Osteocyte (in vitro differentiated cells): ENCODE measurements around the gene CLMN. TPM values are rescaled to one million over a fixed set of nuclear protein-coding genes. Genes with fewer than 3 reads are reported as not detected.

ENCODE experiments used
- DNase-seq: peaks from one replicate; pipeline ENCODE4 v3.0.0; 2021; ENCODE audit warnings: mixed read lengths; ENCODE audit not compliant: unreplicated experiment; ENCODE audit errors: extremely low spot score
- H3K27ac Mint-ChIP-seq: one replicate; pipeline ENCODE4 v1.8.0; 2021; ENCODE audit warnings: mild to moderate bottlenecking, mixed read lengths; ENCODE audit not compliant: unreplicated experiment
- H3K27me3 Mint-ChIP-seq: one replicate; pipeline ENCODE4 v1.8.0; 2021; ENCODE audit warnings: mixed read lengths; ENCODE audit not compliant: unreplicated experiment
- H3K36me3 Mint-ChIP-seq: one replicate; pipeline ENCODE4 v1.8.0; 2021; ENCODE audit warnings: mixed read lengths; ENCODE audit not compliant: unreplicated experiment
- H3K4me1 Mint-ChIP-seq: one replicate; pipeline ENCODE4 v1.8.0; 2021; ENCODE audit warnings: mixed read lengths; ENCODE audit not compliant: unreplicated experiment
- H3K4me3 Mint-ChIP-seq: one replicate; pipeline ENCODE4 v1.8.0; 2021; ENCODE audit warnings: mild to moderate bottlenecking, moderate library complexity, mixed read lengths; ENCODE audit not compliant: unreplicated experiment
- H3K9me3 Mint-ChIP-seq: one replicate; pipeline ENCODE4 v1.8.0; 2021; ENCODE audit warnings: mixed read lengths; ENCODE audit not compliant: unreplicated experiment
- CTCF ChIP-seq: fragments of 200-600 bp; sonication (generic); IDR thresholded peaks from 2 replicates; pipeline ENCODE4 v1.5.0; 2021; ENCODE audit warnings: antibody characterized with exemption, mild to moderate bottlenecking, moderate library complexity
- total RNA-seq: library from RNA; stranded (reverse); gene quantifications from 2 replicates; pipeline ENCODE4 v1.2.1, GENCODE V29; 2021

The CLMN gene
- total RNA-seq, 1 donor from 2014 or later, result 5.4 TPM

- Mint-ChIP-seq H3K9me3 (peaks cover 10% of the 10 kb centered on the region), H3K27me3 (no peaks in the 10 kb centered on the region), H3K4me1 (peaks cover 2% of the 10 kb centered on the region), H3K36me3 (peaks cover 6% of the 10 kb centered on the region), H3K4me3 (no peak overlapping the region), H3K27ac (no peak overlapping the region)
- no peak for DNase-seq
- no peak for TF ChIP-seq CTCF
Measured at GRCh38 chr14:95190857-95191256, 128.9 kb downstream of the CLMN start.

GRCh38 chr14:95190346-95190840 is 129.3 kb downstream of the CLMN start:
- no peak overlapping the region for H3K4me3 Mint-ChIP-seq
- peaks cover 7% of the 10 kb centered on the region for H3K4me1 Mint-ChIP-seq
- H3K27me3 Mint-ChIP-seq, result no peaks in the 10 kb centered on the region
- peaks cover 6% of the 10 kb centered on the region for H3K36me3 Mint-ChIP-seq
- no peak for TF ChIP-seq CTCF
- no peak overlapping the region for H3K27ac Mint-ChIP-seq
- H3K9me3 Mint-ChIP-seq, result peaks cover 10% of the 10 kb centered on the region
- no peak for DNase-seq

GRCh38 chr14:95189367-95190132 is 130.2 kb downstream of the CLMN start:
- Mint-ChIP-seq H3K4me3 (no peak overlapping the region), H3K27ac (no peak overlapping the region), H3K9me3 (peaks cover 10% of the 10 kb centered on the region), H3K36me3 (peaks cover 6% of the 10 kb centered on the region), H3K4me1 (peaks cover 13% of the 10 kb centered on the region), H3K27me3 (no peaks in the 10 kb centered on the region)
- TF ChIP-seq CTCF, result no peak
- no peak for DNase-seq

GRCh38 chr14:95188380-95188779 is 131.3 kb downstream of the CLMN start:
- peaks cover 6% of the 10 kb centered on the region for H3K36me3 Mint-ChIP-seq
- H3K9me3 Mint-ChIP-seq, result peaks cover 10% of the 10 kb centered on the region
- H3K27me3 Mint-ChIP-seq, result no peaks in the 10 kb centered on the region
- H3K4me1 Mint-ChIP-seq, result peaks cover 22% of the 10 kb centered on the region
- no peak overlapping the region for H3K27ac Mint-ChIP-seq
- H3K4me3 Mint-ChIP-seq, result no peak overlapping the region
- DNase-seq, result no peak
- TF ChIP-seq CTCF, result no peak

GRCh38 chr14:95185767-95186392 is 133.8 kb downstream of the CLMN start:
- H3K9me3 Mint-ChIP-seq, result peaks cover 10% of the 10 kb centered on the region
- no peaks in the 10 kb centered on the region for H3K27me3 Mint-ChIP-seq
- DNase-seq, result no peak
- H3K4me3 Mint-ChIP-seq, result no peak overlapping the region
- H3K27ac Mint-ChIP-seq, result no peak overlapping the region
- peaks cover 28% of the 10 kb centered on the region for H3K4me1 Mint-ChIP-seq
- TF ChIP-seq CTCF, result no peak
- H3K36me3 Mint-ChIP-seq, result peaks cover 7% of the 10 kb centered on the region
